Gastrocnemius medialis (tissue), 4 donors: ENCODE results near the gene DEF6. TPM values are rescaled to one million over a fixed set of nuclear protein-coding genes. Genes with fewer than 3 reads are reported as not detected.

Experiments used
- ATAC-seq, 2 donors: fragments of 150-250 bp; one replicate each; pipeline ENCODE4 v1.9.1; 2016
- DNase-seq, 2 donors: peaks; one replicate each; pipeline ENCODE4 v3.0.0-alpha.2; 2019
- H3K27ac ChIP-seq, 4 donors: fragments of 200-600 bp; sonication (generic); 1 replicate in 1 of 4; 2 replicates in 3 of 4; pipeline ENCODE4 v1.5.1; 2016 to 2018; ENCODE audit warnings: mild to moderate bottlenecking in 2 of 4, moderate library complexity in 1 of 4
- H3K27me3 ChIP-seq, 3 donors: fragments of 200-600 bp; sonication (generic) in 2 of 3; 1 replicate in 1 of 3; 2 replicates in 2 of 3; pipeline versions ENCODE4 v1.5.1 to v1.6.0; 2016 to 2019; ENCODE audit warnings: mild to moderate bottlenecking in 1 of 3, moderate library complexity in 1 of 3
- H3K36me3 ChIP-seq, 2 donors: fragments of 200-600 bp; sonication (generic) in 1 of 2; one replicate each; pipeline ENCODE4 v1.5.1; 2017 to 2018
- H3K4me1 ChIP-seq, 2 donors: fragments of 200-600 bp; sonication (generic) in 1 of 2; one replicate each; pipeline ENCODE4 v1.5.1; 2016 to 2017; ENCODE audit warnings: mild to moderate bottlenecking in 2 of 2
- H3K4me3 ChIP-seq, 4 donors: fragments of 200-600 bp; sonication (generic) in 3 of 4; 1 replicate in 1 of 4; 2 replicates in 3 of 4; pipeline ENCODE4 v1.5.1; 2016 to 2019; ENCODE audit warnings: mild to moderate bottlenecking in 2 of 4
- H3K9me3 ChIP-seq, 3 donors: fragments of 200-600 bp; sonication (generic) in 2 of 3; 1 replicate in 1 of 3; 2 replicates in 2 of 3; pipeline ENCODE4 v1.5.1; 2016 to 2019
- POLR2A ChIP-seq, 2 donors: fragments of 450-650 bp; IDR thresholded peaks; one replicate each; pipeline ENCODE4 v1.6.1; 2017; ENCODE audit warnings: antibody characterized with exemption in 2 of 2, mild to moderate bottlenecking in 2 of 2, moderate library complexity in 2 of 2
- in situ Hi-C, 4 donors: fragments of 200-750 bp; cut with MboI; loops; one replicate each; pipeline versions ENCODE4 v1.15.0 to v1.8.0; 2017; ENCODE audit warnings: low sequenced_read_pairs in 4 of 4
- intact Hi-C: fragments of 100-400 bp; cut with DNase I; formaldehyde crosslinking; loops from one replicate; pipeline ENCODE4 v1.15.1; 2023; ENCODE audit warnings: low total_unique reads
- total RNA-seq, 4 donors: library from RNA; depleted of rRNA; stranded (reverse); fragments of >200 nt; gene quantifications; one replicate each; pipeline versions ENCODE4 v1.1.0 to v1.2.3, GENCODE V29; 2016
- TF ChIP-seq, protein P1 (sequence below), 5 experiments: fragments of 450-650 bp in 3 of 5; fragments of 200-600 bp in 2 of 5; sonication (generic) in 2 of 5; IDR thresholded peaks in 4 of 5; conservative IDR thresholded peaks in 1 of 5; 1 replicate in 4 of 5; 2 replicates in 1 of 5; pipeline ENCODE4 v1.5.1; 2016 to 2019; ENCODE audit warnings: antibody characterized with exemption in 5 of 5, mild to moderate bottlenecking in 3 of 5, moderate library complexity in 3 of 5

DEF6 gene
- total RNA-seq: 1 to 10 TPM in 1 of 4 donors, under 1 TPM in 3; 0.15 to 2.9 (median 0.68) TPM

DNA sequence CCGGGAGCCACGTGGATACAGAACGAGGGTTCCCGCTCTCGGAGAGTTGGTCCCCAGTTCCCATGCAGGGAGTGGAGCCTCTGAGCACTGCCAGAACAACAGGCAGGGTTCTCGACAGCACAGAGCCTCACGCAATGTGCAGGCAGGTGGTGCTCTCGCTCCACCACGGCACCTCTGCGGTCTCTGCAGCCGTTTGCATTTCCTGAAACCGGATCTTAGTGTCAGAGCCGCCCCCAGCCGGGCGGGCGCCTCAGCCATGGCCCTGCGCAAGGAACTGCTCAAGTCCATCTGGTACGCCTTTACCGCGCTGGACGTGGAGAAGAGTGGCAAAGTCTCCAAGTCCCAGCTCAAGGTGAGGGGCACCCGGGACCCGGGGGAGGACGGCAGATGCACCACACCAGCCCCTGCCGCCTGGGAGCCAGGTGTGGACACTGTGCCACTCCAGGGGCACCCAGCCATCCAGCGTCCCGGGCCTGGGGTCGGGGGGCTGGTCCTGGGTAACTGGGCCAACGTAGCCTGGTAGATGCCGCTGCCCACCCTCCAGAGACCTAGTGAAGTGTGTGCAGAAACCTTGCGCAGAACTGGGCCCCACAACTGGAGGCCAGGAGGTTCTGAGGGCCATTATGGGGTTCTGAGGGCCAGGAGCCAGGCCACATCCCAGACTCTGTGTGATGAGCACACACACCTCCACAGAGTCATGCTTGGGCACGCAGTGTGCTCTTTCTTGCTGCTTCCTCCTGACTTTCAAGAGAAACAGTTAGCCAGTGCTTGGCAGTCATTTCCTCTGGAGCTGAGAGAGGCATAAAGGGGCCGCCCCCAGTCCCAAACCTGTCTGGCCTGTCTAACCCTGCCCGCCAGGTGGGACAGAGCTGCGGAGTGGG is at the start of gene DEF6:
DEF6 (plus strand) TSS at position 218 of the 881 bp plus-strand sequence; CDS start at position 257, 39 bp downstream.
- in situ Hi-C loops: no loop called here

DNA sequence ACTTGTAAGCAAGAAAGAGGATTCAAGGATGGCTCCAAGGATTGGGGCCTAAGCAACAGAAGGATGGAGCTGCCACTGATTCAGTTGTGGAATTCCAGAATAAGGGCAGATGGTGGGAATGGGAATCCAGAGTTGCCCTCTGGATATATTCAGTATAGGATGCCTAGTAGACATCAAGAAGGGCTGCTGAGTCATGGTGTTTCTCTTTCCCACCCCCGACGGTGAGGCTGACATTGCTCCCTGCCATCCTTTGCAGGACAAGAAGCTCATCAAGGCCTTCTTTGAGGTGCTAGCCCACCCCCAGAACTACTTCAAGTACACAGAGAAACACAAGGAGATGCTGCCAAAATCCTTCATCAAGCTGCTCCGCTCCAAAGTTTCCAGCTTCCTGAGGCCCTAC is 49.3 kb upstream of the DEF6 start:
- H3K36me3 ChIP-seq: no peaks in the 10 kb centered on the region
- H3K27me3 ChIP-seq: no peaks in the 10 kb centered on the region
- TF ChIP-seq, protein P1, sequence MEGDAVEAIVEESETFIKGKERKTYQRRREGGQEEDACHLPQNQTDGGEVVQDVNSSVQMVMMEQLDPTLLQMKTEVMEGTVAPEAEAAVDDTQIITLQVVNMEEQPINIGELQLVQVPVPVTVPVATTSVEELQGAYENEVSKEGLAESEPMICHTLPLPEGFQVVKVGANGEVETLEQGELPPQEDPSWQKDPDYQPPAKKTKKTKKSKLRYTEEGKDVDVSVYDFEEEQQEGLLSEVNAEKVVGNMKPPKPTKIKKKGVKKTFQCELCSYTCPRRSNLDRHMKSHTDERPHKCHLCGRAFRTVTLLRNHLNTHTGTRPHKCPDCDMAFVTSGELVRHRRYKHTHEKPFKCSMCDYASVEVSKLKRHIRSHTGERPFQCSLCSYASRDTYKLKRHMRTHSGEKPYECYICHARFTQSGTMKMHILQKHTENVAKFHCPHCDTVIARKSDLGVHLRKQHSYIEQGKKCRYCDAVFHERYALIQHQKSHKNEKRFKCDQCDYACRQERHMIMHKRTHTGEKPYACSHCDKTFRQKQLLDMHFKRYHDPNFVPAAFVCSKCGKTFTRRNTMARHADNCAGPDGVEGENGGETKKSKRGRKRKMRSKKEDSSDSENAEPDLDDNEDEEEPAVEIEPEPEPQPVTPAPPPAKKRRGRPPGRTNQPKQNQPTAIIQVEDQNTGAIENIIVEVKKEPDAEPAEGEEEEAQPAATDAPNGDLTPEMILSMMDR (IDR thresholded peaks at IDR 0.05 in 4 of 5, conservative IDR thresholded peaks at IDR 0.05 in 1 of 5): no peak
- TF ChIP-seq POLR2A (IDR thresholded peaks at IDR 0.05): no peak
- ATAC-seq (no peak), DNase-seq (no peak)
- intact Hi-C loops (no loop called here), in situ Hi-C loops (loop anchor here in 2 of 4 donors (25.0 kb wide), 1 partner anchor 261 kb away; no protein-coding TSS in a partner anchor)
- H3K4me3 ChIP-seq: no peak overlapping the region
- H3K9me3 ChIP-seq: no peaks in the 10 kb centered on the region
- no peak overlapping the region for H3K27ac ChIP-seq
- peaks cover 12 to 15% of the 10 kb centered on the region in 2 donors for H3K4me1 ChIP-seq

More for the DNA sequence above, at the start of gene DEF6:
- Histone ChIP-seq H3K27me3 (no peaks in the 10 kb centered on the region), H3K4me1 (peaks cover 14 to 17% of the 10 kb centered on the region in 2 donors), H3K27ac (peak within 1 kb of the TSS in 1 of 4 donors; percentile 7), H3K4me3 (peak within 1 kb of the TSS in 3 of 4 donors; percentile 8 to 33 (median 27)), H3K9me3 (no peaks in the 10 kb centered on the region), H3K36me3 (peaks cover 0 to 20% of the 10 kb centered on the region in 2 donors)
- TF ChIP-seq, protein P1 (IDR thresholded peaks at IDR 0.05 in 4 of 5, conservative IDR thresholded peaks at IDR 0.05 in 1 of 5): peak in 4 of 5 experiments; percentile 55 to 66 (median 60)
- TF ChIP-seq POLR2A (IDR thresholded peaks at IDR 0.05): no peak
- intact Hi-C loops: no loop called here
- ATAC-seq (peak; percentile 52 to 59), DNase-seq (peak; percentile 54 to 55)

- peaks cover 12 to 19% of the 10 kb centered on the region in 2 donors for H3K4me1 ChIP-seq
- intact Hi-C loops: no loop called here
- no peak for TF ChIP-seq POLR2A (IDR thresholded peaks at IDR 0.05)
- TF ChIP-seq, protein P1 (IDR thresholded peaks at IDR 0.05 in 4 of 5, conservative IDR thresholded peaks at IDR 0.05 in 1 of 5): no peak
Observed at GRCh38 chr6:35248965-35249364, 48.7 kb upstream of the DEF6 start.

GRCh38 chr6:35251949-35252348 is 45.7 kb upstream of the DEF6 start:
- H3K4me1 ChIP-seq: peaks cover 12 to 22% of the 10 kb centered on the region in 2 donors
- no peaks in the 10 kb centered on the region for H3K36me3 ChIP-seq
- intact Hi-C loops: no loop called here
- H3K27ac ChIP-seq: no peak overlapping the region
- ATAC-seq (no peak), DNase-seq (no peak)
- no peak overlapping the region for H3K4me3 ChIP-seq
- TF ChIP-seq, protein P1 (IDR thresholded peaks at IDR 0.05 in 4 of 5, conservative IDR thresholded peaks at IDR 0.05 in 1 of 5): no peak
- no peak for TF ChIP-seq POLR2A (IDR thresholded peaks at IDR 0.05)
- no peaks in the 10 kb centered on the region for H3K9me3 ChIP-seq
- no peaks in the 10 kb centered on the region for H3K27me3 ChIP-seq
- in situ Hi-C loops: no loop called here

More at GRCh38 chr6:35248965-35249364, 48.7 kb upstream of the DEF6 start:
- H3K4me3 ChIP-seq: no peak overlapping the region
- in situ Hi-C loops: loop anchor here in 2 of 4 donors (25.0 kb wide), 1 partner anchor 262 kb away; no protein-coding TSS in a partner anchor
- no peak overlapping the region for H3K27ac ChIP-seq
- no peaks in the 10 kb centered on the region for H3K36me3 ChIP-seq
- H3K9me3 ChIP-seq: no peaks in the 10 kb centered on the region
- H3K27me3 ChIP-seq: no peaks in the 10 kb centered on the region
- ATAC-seq (peak in 1 of 2 donors; percentile 8), DNase-seq (no peak)
